ENCODE results near the gene SYT2. TPM values are rescaled to one million over a fixed set of nuclear protein-coding genes. Genes with fewer than 3 reads are reported as not detected.
"Not testable (repeated sequence)": the region's sequence is repeated elsewhere in the genome, so short reads cannot be mapped to it uniquely, and the experiment has no call there.

Gene SYT2
- total RNA-seq, 1 experiment from 2014 or later: 0.69 TPM

DNA sequence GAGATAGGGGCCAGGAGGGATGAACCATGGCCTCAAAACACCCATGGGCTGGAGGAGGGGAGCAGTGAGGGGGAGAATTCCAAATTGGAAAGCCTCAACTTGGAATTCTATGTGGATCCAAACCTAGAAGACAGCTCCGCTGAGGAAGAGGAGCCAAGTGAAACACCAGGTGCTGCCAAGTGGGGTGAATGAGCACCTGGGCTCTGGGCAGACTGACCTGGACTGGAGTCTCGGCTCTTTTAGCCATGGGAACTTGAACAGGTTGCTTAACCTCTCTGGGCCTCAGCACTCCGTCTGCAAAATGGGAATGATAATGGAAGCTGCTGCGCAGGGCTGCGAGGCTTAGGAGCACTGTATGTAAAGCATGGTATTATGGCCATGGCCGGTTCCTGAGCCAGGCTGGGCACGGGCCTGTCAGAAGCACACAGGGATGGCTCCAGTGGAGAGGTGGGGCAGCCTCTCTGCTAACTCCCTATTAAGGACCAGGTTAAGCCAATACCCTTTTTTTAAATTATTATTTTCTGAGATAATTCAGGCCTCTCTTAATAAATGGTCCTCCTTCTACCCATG lies 81.5 kb downstream of the SYT2 start:
- Histone ChIP-seq H3K9me3 (ENCODE audit: low read depth, low read length, poor library complexity, severe bottlenecking) (no peaks in the 10 kb centered on the region), H3K4me1 (ENCODE audit: insufficient read depth, low read length, poor library complexity, severe bottlenecking) (peaks cover 34% of the 10 kb centered on the region), H3K36me3 (ENCODE audit: insufficient read depth, low read length, poor library complexity, severe bottlenecking) (no peaks in the 10 kb centered on the region), H3K27me3 (replicated peaks; ENCODE audit: insufficient read depth, low read depth, low read length, poor library complexity) (no peaks in the 10 kb centered on the region), H3K4me3 (ENCODE audit: low read depth, low read length, poor library complexity, severe bottlenecking) (no peak overlapping the region), H3K27ac (ENCODE audit: low read depth, low read length, poor library complexity, severe bottlenecking) (no peak overlapping the region)
- CTCF ChIA-PET: no interaction called here
- intact Hi-C loops (cut with micrococcal nuclease; ENCODE audit: unreplicated experiment): no loop called here
- TF ChIP-seq, protein P1, sequence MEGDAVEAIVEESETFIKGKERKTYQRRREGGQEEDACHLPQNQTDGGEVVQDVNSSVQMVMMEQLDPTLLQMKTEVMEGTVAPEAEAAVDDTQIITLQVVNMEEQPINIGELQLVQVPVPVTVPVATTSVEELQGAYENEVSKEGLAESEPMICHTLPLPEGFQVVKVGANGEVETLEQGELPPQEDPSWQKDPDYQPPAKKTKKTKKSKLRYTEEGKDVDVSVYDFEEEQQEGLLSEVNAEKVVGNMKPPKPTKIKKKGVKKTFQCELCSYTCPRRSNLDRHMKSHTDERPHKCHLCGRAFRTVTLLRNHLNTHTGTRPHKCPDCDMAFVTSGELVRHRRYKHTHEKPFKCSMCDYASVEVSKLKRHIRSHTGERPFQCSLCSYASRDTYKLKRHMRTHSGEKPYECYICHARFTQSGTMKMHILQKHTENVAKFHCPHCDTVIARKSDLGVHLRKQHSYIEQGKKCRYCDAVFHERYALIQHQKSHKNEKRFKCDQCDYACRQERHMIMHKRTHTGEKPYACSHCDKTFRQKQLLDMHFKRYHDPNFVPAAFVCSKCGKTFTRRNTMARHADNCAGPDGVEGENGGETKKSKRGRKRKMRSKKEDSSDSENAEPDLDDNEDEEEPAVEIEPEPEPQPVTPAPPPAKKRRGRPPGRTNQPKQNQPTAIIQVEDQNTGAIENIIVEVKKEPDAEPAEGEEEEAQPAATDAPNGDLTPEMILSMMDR (conservative IDR thresholded peaks at IDR 0.05; ENCODE audit: low read depth, low read length): no peak
- POLR2A ChIA-PET (ENCODE audit: low non-redundant PET): no interaction called here
- no peak for DNase-seq (ENCODE audit: low spot score)
- no TSS peak for BruUV-seq (replicated peaks)

DNA sequence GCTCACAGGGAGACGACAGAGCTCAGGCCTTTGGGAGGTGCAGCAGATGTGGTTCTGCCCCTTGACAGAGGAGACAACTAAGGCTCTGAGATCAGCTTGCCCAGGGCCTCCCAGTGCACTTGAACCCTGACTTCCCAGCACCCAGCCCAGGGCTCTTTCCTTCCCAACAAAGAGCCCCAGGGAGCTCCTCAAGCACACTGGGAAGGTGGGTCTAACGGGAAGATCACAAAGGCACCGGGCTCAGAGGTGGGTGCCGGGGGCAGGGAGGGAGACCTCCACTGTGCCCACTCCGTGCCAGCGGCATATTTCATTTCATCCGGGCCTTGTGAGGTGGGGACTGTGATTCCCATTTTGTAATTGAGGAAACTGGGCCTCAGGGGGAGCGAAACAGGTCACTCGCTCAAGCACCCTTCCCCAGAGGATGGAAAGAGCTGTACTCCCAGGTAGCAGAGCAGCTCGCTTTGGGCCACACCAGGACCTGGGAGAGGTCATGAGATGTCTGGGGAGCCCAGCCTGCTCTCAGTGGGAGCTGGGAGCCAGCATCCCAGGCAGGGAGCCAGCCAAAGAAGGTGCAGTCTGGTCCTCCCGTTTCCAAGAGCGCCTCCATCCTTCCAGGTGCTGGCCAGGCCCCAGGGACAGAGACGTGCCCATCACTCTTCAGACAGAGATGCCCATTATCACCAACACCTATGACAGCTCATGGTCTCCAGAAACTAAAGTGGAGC lies 82.3 kb downstream of the SYT2 start:
- intact Hi-C loops (cut with micrococcal nuclease; ENCODE audit: unreplicated experiment): no loop called here
- Histone ChIP-seq H3K27me3 (replicated peaks; ENCODE audit: insufficient read depth, low read depth, low read length, poor library complexity) (no peaks in the 10 kb centered on the region), H3K36me3 (ENCODE audit: insufficient read depth, low read length, poor library complexity, severe bottlenecking) (no peaks in the 10 kb centered on the region), H3K9me3 (ENCODE audit: low read depth, low read length, poor library complexity, severe bottlenecking) (no peaks in the 10 kb centered on the region), H3K4me1 (ENCODE audit: insufficient read depth, low read length, poor library complexity, severe bottlenecking) (peaks cover 42% of the 10 kb centered on the region), H3K4me3 (ENCODE audit: low read depth, low read length, poor library complexity, severe bottlenecking) (no peak overlapping the region), H3K27ac (ENCODE audit: low read depth, low read length, poor library complexity, severe bottlenecking) (no peak overlapping the region)
- ChIA-PET CTCF (interaction anchor here (0.6 kb wide), 1 partner anchor 122 kb away, joined by 3 read pairs; no protein-coding TSS in a partner anchor), POLR2A (ENCODE audit: low non-redundant PET) (no interaction called here)
- BruUV-seq (replicated peaks): no TSS peak
- no peak for DNase-seq (ENCODE audit: low spot score)
- TF ChIP-seq, protein P1 (conservative IDR thresholded peaks at IDR 0.05; ENCODE audit: low read depth, low read length): no peak
- no peak for TF ChIP-seq EZH2 (IDR thresholded peaks at IDR 0.05; ENCODE audit: borderline replicate concordance, low read depth, low read length, poor library complexity, severe bottlenecking)

DNA sequence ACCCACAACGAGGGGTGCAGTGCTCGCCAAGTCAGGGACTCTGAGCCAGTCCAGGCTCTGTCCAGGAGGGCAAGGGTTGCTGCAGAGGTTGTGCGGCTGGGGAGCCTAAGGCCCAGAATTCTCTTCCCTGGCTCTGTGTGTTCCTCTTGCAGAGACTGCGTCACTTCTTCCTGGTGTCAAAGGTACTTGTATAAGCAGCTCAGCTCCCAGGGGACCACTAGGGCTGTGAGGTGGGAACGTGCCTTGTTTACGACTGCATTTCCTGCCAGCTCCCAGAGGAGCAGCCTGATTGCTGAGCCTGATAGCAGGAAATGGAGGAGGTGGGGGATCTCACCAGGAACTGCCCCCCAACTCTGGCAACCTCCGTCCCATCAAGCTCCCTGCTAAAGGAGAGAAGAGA lies 83.2 kb downstream of the SYT2 start:
- H3K4me3 ChIP-seq (ENCODE audit: low read depth, low read length, poor library complexity, severe bottlenecking); intact Hi-C loops (cut with micrococcal nuclease; ENCODE audit: unreplicated experiment); BruUV-seq (replicated peaks); H3K9me3 ChIP-seq (ENCODE audit: low read depth, low read length, poor library complexity, severe bottlenecking); POLR2A ChIA-PET (ENCODE audit: low non-redundant PET); H3K36me3 ChIP-seq (ENCODE audit: insufficient read depth, low read length, poor library complexity, severe bottlenecking); H3K27me3 ChIP-seq (replicated peaks; ENCODE audit: insufficient read depth, low read depth, low read length, poor library complexity): not testable (repeated sequence)
- DNase-seq (ENCODE audit: low spot score): peak; percentile 88
- peaks cover 47% of the 10 kb centered on the region for H3K4me1 ChIP-seq (ENCODE audit: insufficient read depth, low read length, poor library complexity, severe bottlenecking)
- peak overlapping the region; percentile 48 for H3K27ac ChIP-seq (ENCODE audit: low read depth, low read length, poor library complexity, severe bottlenecking)
- CTCF ChIA-PET: interaction anchor here (0.9 kb wide), 1 partner anchor 27 kb away, joined by 3 read pairs; no protein-coding TSS in a partner anchor

Measured in A673 (cell line).